GM18502 (cell line): ENCODE results near the gene PRKCA.
"Not testable (repeated sequence)": the region's sequence is repeated elsewhere in the genome, so short reads cannot be mapped to it uniquely, and the experiment has no call there.

Source experiments
- ATAC-seq: cut with Tn5 transposase; IDR thresholded peaks from one replicate; pipeline ENCODE4 v1.9.1; 2021; ENCODE audit warnings: mild to moderate bottlenecking; ENCODE audit not compliant: unreplicated experiment, poor library complexity

PRKCA gene

GRCh38 chr17:66580956-66581391 is 278.6 kb downstream of the PRKCA start:
- no peak for ATAC-seq

- no peak for ATAC-seq
These were observed 280.1 kb downstream of the PRKCA start for GRCh38 chr17:66582373-66583111.

- ATAC-seq: no peak
These were observed 280.8 kb downstream of the PRKCA start for GRCh38 chr17:66583112-66583748.

GRCh38 chr17:66584927-66585326 is 282.5 kb downstream of the PRKCA start:
- ATAC-seq: no peak

GRCh38 chr17:66585472-66585871 is 283.1 kb downstream of the PRKCA start:
- ATAC-seq: no peak

- no peak for ATAC-seq
These were observed 287.5 kb downstream of the PRKCA start for GRCh38 chr17:66589892-66590291.

- no peak for ATAC-seq
These were observed 290.7 kb downstream of the PRKCA start for GRCh38 chr17:66593116-66593515.

GRCh38 chr17:66595893-66596292 is 293.5 kb downstream of the PRKCA start:
- ATAC-seq: no peak

GRCh38 chr17:66602659-66603384 is 300.4 kb downstream of the PRKCA start:
- ATAC-seq: no peak

- ATAC-seq: no peak
These were observed 302.0 kb downstream of the PRKCA start for GRCh38 chr17:66604376-66604775.

- no peak for ATAC-seq
These were observed 303.1 kb downstream of the PRKCA start for GRCh38 chr17:66605541-66605940.

GRCh38 chr17:66610361-66611133 is 308.1 kb downstream of the PRKCA start:
- no peak for ATAC-seq

- no peak for ATAC-seq
These were observed 309.0 kb downstream of the PRKCA start for GRCh38 chr17:66611397-66611796.

- no peak for ATAC-seq
These were observed 310.6 kb downstream of the PRKCA start for GRCh38 chr17:66612993-66613392.

- no peak for ATAC-seq
These were observed 312.1 kb downstream of the PRKCA start for GRCh38 chr17:66614469-66614868.

- ATAC-seq: no peak
These were observed 316.8 kb downstream of the PRKCA start for GRCh38 chr17:66619206-66619605.

GRCh38 chr17:66620528-66620927 is 318.1 kb downstream of the PRKCA start:
- ATAC-seq: no peak

- ATAC-seq: not testable (repeated sequence)
These were observed 322.2 kb downstream of the PRKCA start for GRCh38 chr17:66624630-66625029.

- ATAC-seq: no peak
These were observed 322.9 kb downstream of the PRKCA start for GRCh38 chr17:66625311-66625767.

GRCh38 chr17:66627985-66628384 is 325.6 kb downstream of the PRKCA start:
- ATAC-seq: no peak
